Measurements from ENCODE around the gene APOBEC3B.

APOBEC3B gene

DNA sequence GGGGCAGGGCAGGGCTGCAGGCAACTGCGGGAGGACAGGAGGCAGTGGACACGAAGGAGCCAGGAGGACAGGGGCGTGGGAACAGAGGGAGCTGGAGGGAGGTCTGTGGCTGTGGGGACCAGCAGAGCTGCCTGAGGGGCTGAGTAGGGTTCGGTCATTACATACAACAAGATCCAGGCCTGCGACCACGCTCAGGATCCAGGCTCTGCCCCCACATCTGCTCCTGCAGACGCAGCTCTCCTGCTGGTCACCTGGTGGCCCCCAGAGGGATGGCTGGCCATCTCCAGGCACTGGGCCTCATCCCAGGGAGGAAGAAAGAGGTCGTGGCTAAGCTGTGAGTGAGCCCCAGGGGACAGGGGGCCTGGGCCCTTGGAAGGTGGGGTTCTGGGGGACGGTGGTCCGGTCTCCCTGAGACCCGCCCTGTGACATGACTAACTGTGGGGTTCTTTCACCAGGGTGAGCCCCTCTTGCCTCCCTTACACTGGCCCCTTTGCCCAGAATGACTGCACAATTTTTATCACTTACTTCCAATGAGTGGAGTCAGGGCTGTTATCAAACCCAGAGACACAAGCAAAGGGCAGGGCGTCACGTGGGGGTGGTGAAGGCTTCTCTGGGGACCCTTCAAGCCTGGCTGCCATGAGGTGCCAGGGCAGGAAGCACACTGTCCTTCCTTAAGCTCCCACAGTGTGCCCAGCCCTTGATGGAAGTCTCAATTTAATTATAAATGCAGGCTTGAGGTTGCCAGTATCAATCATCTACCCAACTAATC is 31.4 kb upstream of the APOBEC3B start:
- no peak overlapping the region for H2AK5ac ChIP-seq (ENCODE audit: low read depth, low read length)

DNA sequence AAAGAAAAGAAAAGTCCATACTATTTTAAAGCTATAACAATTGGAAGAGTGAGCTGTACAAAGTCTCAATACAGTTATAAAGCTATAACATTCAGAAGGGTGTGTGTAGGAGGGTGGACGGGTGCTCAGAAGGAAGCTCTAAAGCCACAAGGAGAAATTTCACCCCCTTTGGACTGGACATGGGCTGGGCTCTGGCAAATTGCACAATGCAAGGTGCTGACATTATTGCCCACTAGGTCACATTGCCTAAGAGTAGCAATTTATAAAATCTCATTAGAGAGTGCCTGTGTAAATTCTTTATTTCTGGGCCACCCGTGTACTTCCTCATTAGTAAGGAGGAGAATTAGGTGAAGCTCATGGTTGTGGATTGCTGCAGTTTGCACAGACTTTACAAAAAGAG is 30.4 kb upstream of the APOBEC3B start:
- H3K27me3 ChIP-seq (ENCODE audit: control insufficient read depth in 3 of 3, insufficient read depth in 3 of 3, low read depth in 1 of 3, low read length in 3 of 3) = peaks cover 0 to 70% (median 0%) of the 10 kb centered on the region in 3 experiments
- no peak overlapping the region for H2BK120ac ChIP-seq (ENCODE audit: low read depth, low read length)
- DNase-seq (ENCODE audit: low spot score) = no peak
- peaks cover 0 to 2% of the 10 kb centered on the region in 2 donors for H3K9me3 ChIP-seq (replicated peaks in 1 of 2; ENCODE audit: control insufficient read depth in 2 of 2, insufficient read depth in 1 of 2, low read depth in 1 of 2, low read length in 2 of 2)
- H2BK12ac ChIP-seq (ENCODE audit: low read length) = no peak overlapping the region
- H3K4me1 ChIP-seq (ENCODE audit: control insufficient read depth in 2 of 2, insufficient read depth in 1 of 2, low read depth in 1 of 2, low read length in 2 of 2) = peaks cover 0 to 7% of the 10 kb centered on the region in 2 donors
- no peak overlapping the region for H3K27ac ChIP-seq (replicated peaks; ENCODE audit: low read length)
- no CpG with 5 or more reads among the region's 2 CpGs for WGBS, 2 donors (ENCODE audit: extremely low coverage in 2 of 2, insufficient read length in 2 of 2, insufficient replicate concordance in 1 of 2)
- H3K14ac ChIP-seq (ENCODE audit: low read length) = no peak overlapping the region
- no peak overlapping the region for H3K4ac ChIP-seq (ENCODE audit: low read length)
- no peak overlapping the region for H2BK15ac ChIP-seq (ENCODE audit: low read length)
- H4K91ac ChIP-seq (ENCODE audit: low read depth, low read length, poor library complexity) = no peak overlapping the region
- H3K9ac ChIP-seq (ENCODE audit: low read depth, low read length, poor library complexity) = no peak overlapping the region
- no peak overlapping the region for H3K18ac ChIP-seq (ENCODE audit: low read length)
- no peak overlapping the region for H2AK5ac ChIP-seq (ENCODE audit: low read depth, low read length)
- no peaks in the 10 kb centered on the region for H3K79me1 ChIP-seq (ENCODE audit: low read depth, low read length)
- H3K23ac ChIP-seq (ENCODE audit: low read depth, low read length, poor library complexity) = no peak overlapping the region
- H2AFZ ChIP-seq (ENCODE audit: low read length) = no peak overlapping the region
- H3K4me2 ChIP-seq (ENCODE audit: insufficient read depth, low read length, poor library complexity, severe bottlenecking) = no peak overlapping the region
- no peak overlapping the region for H2BK5ac ChIP-seq (ENCODE audit: low read length)
- H3K36me3 ChIP-seq (replicated peaks in 1 of 2; ENCODE audit: control insufficient read depth in 2 of 2, insufficient read depth in 2 of 2, low read length in 2 of 2) = no peaks in the 10 kb centered on the region
- no peak overlapping the region for H4K8ac ChIP-seq (ENCODE audit: low read depth, low read length)
- H3K4me3 ChIP-seq (ENCODE audit: low read length in 2 of 2) = no peak overlapping the region

More for the DNA sequence above, 31.4 kb upstream of the APOBEC3B start:
- Histone ChIP-seq H3K14ac (ENCODE audit: low read length) (no peak overlapping the region), H3K9me3 (replicated peaks in 1 of 2; ENCODE audit: control insufficient read depth in 2 of 2, insufficient read depth in 1 of 2, low read depth in 1 of 2, low read length in 2 of 2) (peaks cover 0 to 2% of the 10 kb centered on the region in 2 donors), H2BK120ac (ENCODE audit: low read depth, low read length) (no peak overlapping the region), H3K9ac (ENCODE audit: low read depth, low read length, poor library complexity) (no peak overlapping the region), H3K27ac (replicated peaks; ENCODE audit: low read length) (no peak overlapping the region), H2BK15ac (ENCODE audit: low read length) (peak overlapping the region; percentile 17), H2BK5ac (ENCODE audit: low read length) (no peak overlapping the region), H4K8ac (ENCODE audit: low read depth, low read length) (no peak overlapping the region), H2AFZ (ENCODE audit: low read length) (no peak overlapping the region), H3K4me1 (ENCODE audit: control insufficient read depth in 2 of 2, insufficient read depth in 1 of 2, low read depth in 1 of 2, low read length in 2 of 2) (peaks cover 0 to 10% of the 10 kb centered on the region in 2 donors), H2BK12ac (ENCODE audit: low read length) (no peak overlapping the region), H3K4me3 (ENCODE audit: low read length in 2 of 2) (no peak overlapping the region), H3K18ac (ENCODE audit: low read length) (peak overlapping the region; percentile 49), H3K4me2 (ENCODE audit: insufficient read depth, low read length, poor library complexity, severe bottlenecking) (no peak overlapping the region), H4K91ac (ENCODE audit: low read depth, low read length, poor library complexity) (no peak overlapping the region), H3K27me3 (ENCODE audit: control insufficient read depth in 3 of 3, insufficient read depth in 3 of 3, low read depth in 1 of 3, low read length in 3 of 3) (peaks cover 0 to 76% (median 0%) of the 10 kb centered on the region in 3 experiments), H3K23ac (ENCODE audit: low read depth, low read length, poor library complexity) (no peak overlapping the region), H3K36me3 (replicated peaks in 1 of 2; ENCODE audit: control insufficient read depth in 2 of 2, insufficient read depth in 2 of 2, low read length in 2 of 2) (no peaks in the 10 kb centered on the region), H3K79me1 (ENCODE audit: low read depth, low read length) (no peaks in the 10 kb centered on the region), H3K4ac (ENCODE audit: low read length) (no peak overlapping the region)
- no peak for DNase-seq (ENCODE audit: low spot score)
- no CpG with 5 or more reads among the region's 13 CpGs for WGBS, 2 donors (ENCODE audit: extremely low coverage in 2 of 2, insufficient read length in 2 of 2, insufficient replicate concordance in 1 of 2)

DNA sequence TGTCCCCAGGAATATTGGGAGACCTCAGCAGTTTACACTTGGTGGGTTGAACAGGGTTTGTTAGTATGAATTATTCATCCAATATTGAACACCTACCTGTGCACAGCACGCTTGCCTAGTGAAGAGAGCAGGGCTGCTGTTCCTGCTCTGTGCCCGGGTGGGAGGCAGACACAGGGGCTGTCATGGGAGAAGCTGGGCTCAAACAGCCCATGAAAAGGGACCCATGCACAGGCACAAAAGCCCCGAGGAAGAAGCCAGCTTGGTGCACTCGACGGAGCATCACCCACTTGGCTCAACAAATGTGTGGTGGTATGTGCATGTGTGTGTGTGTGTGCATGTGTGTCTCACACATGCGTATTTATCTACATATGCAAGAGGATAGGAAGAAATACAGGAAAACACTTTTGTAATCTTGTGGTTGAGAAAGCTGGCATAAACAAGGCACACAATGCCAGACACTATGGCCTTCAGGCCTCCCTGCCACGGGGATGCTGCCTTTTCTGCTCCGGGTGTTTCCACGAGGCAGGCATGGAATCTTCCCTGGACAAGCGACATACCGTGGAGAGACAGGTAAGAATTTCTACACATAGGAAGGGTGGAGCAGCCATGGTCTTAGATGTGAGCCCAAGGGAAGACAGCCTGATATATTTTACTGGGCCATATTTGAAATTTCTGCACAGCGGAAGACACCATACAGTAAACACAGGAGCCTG is 29.7 kb upstream of the APOBEC3B start:
- peak overlapping the region; percentile 20 for H2BK15ac ChIP-seq (ENCODE audit: low read length)
- H3K4ac ChIP-seq (ENCODE audit: low read length) = no peak overlapping the region
- H2AK5ac ChIP-seq (ENCODE audit: low read depth, low read length) = no peak overlapping the region
- H3K4me2 ChIP-seq (ENCODE audit: insufficient read depth, low read length, poor library complexity, severe bottlenecking) = no peak overlapping the region
- H2BK5ac ChIP-seq (ENCODE audit: low read length) = peak overlapping the region; percentile 83
- no peak overlapping the region for H2BK12ac ChIP-seq (ENCODE audit: low read length)
- no peak overlapping the region for H3K23ac ChIP-seq (ENCODE audit: low read depth, low read length, poor library complexity)
- no peak overlapping the region for H3K18ac ChIP-seq (ENCODE audit: low read length)
- H3K4me3 ChIP-seq (ENCODE audit: low read length in 2 of 2) = no peak overlapping the region
- no CpG with 5 or more reads among the region's 12 CpGs for WGBS, 2 donors (ENCODE audit: extremely low coverage in 2 of 2, insufficient read length in 2 of 2, insufficient replicate concordance in 1 of 2)
- H3K36me3 ChIP-seq (replicated peaks in 1 of 2; ENCODE audit: control insufficient read depth in 2 of 2, insufficient read depth in 2 of 2, low read length in 2 of 2) = no peaks in the 10 kb centered on the region
- H3K14ac ChIP-seq (ENCODE audit: low read length) = no peak overlapping the region
- peaks cover 0 to 3% of the 10 kb centered on the region in 2 donors for H3K4me1 ChIP-seq (ENCODE audit: control insufficient read depth in 2 of 2, insufficient read depth in 1 of 2, low read depth in 1 of 2, low read length in 2 of 2)
- no peak overlapping the region for H4K91ac ChIP-seq (ENCODE audit: low read depth, low read length, poor library complexity)
- peaks cover 0 to 68% (median 0%) of the 10 kb centered on the region in 3 experiments for H3K27me3 ChIP-seq (ENCODE audit: control insufficient read depth in 3 of 3, insufficient read depth in 3 of 3, low read depth in 1 of 3, low read length in 3 of 3)
- H3K27ac ChIP-seq (replicated peaks; ENCODE audit: low read length) = no peak overlapping the region
- no peak overlapping the region for H3K9ac ChIP-seq (ENCODE audit: low read depth, low read length, poor library complexity)
- H3K9me3 ChIP-seq (replicated peaks in 1 of 2; ENCODE audit: control insufficient read depth in 2 of 2, insufficient read depth in 1 of 2, low read depth in 1 of 2, low read length in 2 of 2) = peaks cover 0 to 2% of the 10 kb centered on the region in 2 donors
- H3K79me1 ChIP-seq (ENCODE audit: low read depth, low read length) = no peaks in the 10 kb centered on the region
- H2AFZ ChIP-seq (ENCODE audit: low read length) = no peak overlapping the region
- DNase-seq (ENCODE audit: low spot score) = no peak
- no peak overlapping the region for H4K8ac ChIP-seq (ENCODE audit: low read depth, low read length)
- no peak overlapping the region for H2BK120ac ChIP-seq (ENCODE audit: low read depth, low read length)

DNA sequence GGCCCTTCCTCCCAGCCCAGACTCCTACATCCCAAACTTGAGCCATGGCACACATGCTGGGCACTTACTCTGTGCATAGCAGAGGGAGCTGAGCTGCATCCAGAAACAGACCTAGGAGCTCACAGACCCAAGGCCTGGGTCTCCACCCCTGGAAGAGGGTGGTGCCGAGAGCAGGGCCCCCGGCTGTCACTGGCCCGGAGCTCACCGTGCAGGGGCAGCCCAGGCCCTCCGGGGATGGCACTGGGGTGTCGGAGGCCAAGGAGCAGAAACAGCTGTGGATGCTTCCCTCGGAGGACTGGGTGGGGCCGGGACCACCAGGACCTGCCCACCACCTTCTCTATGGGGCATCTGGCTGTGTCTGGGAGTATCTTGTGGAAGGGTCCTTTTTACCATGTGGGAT is 29.1 kb upstream of the APOBEC3B start:
- no peaks in the 10 kb centered on the region for H3K36me3 ChIP-seq (replicated peaks in 1 of 2; ENCODE audit: control insufficient read depth in 2 of 2, insufficient read depth in 2 of 2, low read length in 2 of 2)
- no peak overlapping the region for H3K4ac ChIP-seq (ENCODE audit: low read length)
- WGBS, 2 donors (ENCODE audit: extremely low coverage in 2 of 2, insufficient read length in 2 of 2, insufficient replicate concordance in 1 of 2) = no CpG with 5 or more reads among the region's 8 CpGs
- H3K79me1 ChIP-seq (ENCODE audit: low read depth, low read length) = no peaks in the 10 kb centered on the region
- DNase-seq (ENCODE audit: low spot score) = no peak
- H4K91ac ChIP-seq (ENCODE audit: low read depth, low read length, poor library complexity) = no peak overlapping the region
- no peak overlapping the region for H3K4me3 ChIP-seq (ENCODE audit: low read length in 2 of 2)
- peak overlapping the region; percentile 20 for H2BK15ac ChIP-seq (ENCODE audit: low read length)
- no peak overlapping the region for H4K8ac ChIP-seq (ENCODE audit: low read depth, low read length)
- peak overlapping the region; percentile 72 for H3K18ac ChIP-seq (ENCODE audit: low read length)
- H2BK120ac ChIP-seq (ENCODE audit: low read depth, low read length) = no peak overlapping the region
- no peak overlapping the region for H3K9ac ChIP-seq (ENCODE audit: low read depth, low read length, poor library complexity)
- peaks cover 0 to 2% of the 10 kb centered on the region in 2 donors for H3K9me3 ChIP-seq (replicated peaks in 1 of 2; ENCODE audit: control insufficient read depth in 2 of 2, insufficient read depth in 1 of 2, low read depth in 1 of 2, low read length in 2 of 2)
- peaks cover 0 to 61% (median 0%) of the 10 kb centered on the region in 3 experiments for H3K27me3 ChIP-seq (ENCODE audit: control insufficient read depth in 3 of 3, insufficient read depth in 3 of 3, low read depth in 1 of 3, low read length in 3 of 3)
- no peaks in the 10 kb centered on the region for H3K4me1 ChIP-seq (ENCODE audit: control insufficient read depth in 2 of 2, insufficient read depth in 1 of 2, low read depth in 1 of 2, low read length in 2 of 2)
- H3K27ac ChIP-seq (replicated peaks; ENCODE audit: low read length) = no peak overlapping the region
- H3K23ac ChIP-seq (ENCODE audit: low read depth, low read length, poor library complexity) = no peak overlapping the region
- H2BK12ac ChIP-seq (ENCODE audit: low read length) = no peak overlapping the region
- no peak overlapping the region for H3K14ac ChIP-seq (ENCODE audit: low read length)
- no peak overlapping the region for H2AFZ ChIP-seq (ENCODE audit: low read length)
- H2AK5ac ChIP-seq (ENCODE audit: low read depth, low read length) = peak overlapping the region; percentile 26
- H2BK5ac ChIP-seq (ENCODE audit: low read length) = peak overlapping the region; percentile 83
- no peak overlapping the region for H3K4me2 ChIP-seq (ENCODE audit: insufficient read depth, low read length, poor library complexity, severe bottlenecking)

Data from neuronal stem cell (in vitro differentiated cells).